HG03469 (cell line): ENCODE data around the gene ZKSCAN1.

ENCODE experiments used
- ATAC-seq: cut with Tn5 transposase; IDR thresholded peaks from one replicate; pipeline ENCODE4 v1.9.1; 2021; ENCODE audit warnings: mild to moderate bottlenecking, moderate library complexity, moderate number of reproducible peaks; ENCODE audit not compliant: unreplicated experiment

ZKSCAN1 gene

DNA sequence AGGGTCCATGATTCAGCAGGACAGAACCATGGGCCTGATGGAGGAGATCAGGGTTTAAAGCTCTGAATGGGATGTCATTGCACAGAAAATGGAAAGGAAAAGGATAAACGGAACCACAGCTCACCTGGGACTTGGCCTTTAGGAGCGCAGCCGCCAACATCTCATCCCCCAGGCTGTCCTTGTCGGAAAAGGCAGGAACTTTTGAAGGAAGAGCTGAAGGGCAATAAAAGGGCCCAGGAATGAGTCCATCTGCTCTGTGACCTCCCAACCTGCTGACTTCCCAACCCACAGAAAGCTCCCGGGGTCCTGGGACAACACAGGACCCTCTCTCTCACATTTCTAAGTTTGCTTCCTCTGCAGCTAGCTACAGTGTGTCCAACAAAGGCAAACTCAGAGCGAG lies 60.0 kb downstream of the ZKSCAN1 start:
- no peak for ATAC-seq

- ATAC-seq = no peak
Measured at GRCh38 chr7:100077205-100077604, 61.8 kb downstream of the ZKSCAN1 start.

- ATAC-seq = no peak
Measured at GRCh38 chr7:100079024-100079560, 63.7 kb downstream of the ZKSCAN1 start.

DNA sequence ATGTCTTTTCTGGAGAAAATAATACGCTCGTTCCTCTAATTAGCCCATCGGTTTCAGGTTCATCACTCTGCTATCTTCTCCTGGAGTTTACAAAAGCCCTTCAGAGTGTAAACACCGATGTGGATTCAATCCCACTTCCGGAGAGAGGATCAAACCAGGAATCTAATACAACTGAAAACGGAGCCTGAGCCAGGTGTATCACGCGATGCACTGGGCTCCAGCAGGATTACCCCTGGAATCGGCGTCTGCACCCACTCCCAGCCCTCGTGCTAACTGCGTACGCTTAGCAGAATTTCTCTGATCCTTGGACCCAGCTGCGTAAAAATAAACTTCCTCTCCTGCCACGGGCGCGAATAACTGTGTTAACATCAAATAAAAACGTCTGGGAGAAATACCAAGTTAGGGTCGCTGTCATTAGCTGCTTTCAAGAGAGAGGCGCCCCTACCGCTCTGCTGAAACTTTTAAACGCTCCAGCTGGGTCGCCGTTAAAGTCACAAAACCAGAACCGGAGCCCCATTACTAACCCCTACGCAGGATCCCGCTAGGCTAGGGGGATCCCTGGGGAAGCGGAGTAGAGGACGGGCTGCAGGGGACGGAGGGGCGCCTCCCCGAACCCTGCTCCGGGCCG lies 65.6 kb downstream of the ZKSCAN1 start:
- ATAC-seq = peak; percentile 6

GRCh38 chr7:100081535-100082102 lies 66.2 kb downstream of the ZKSCAN1 start, which contains the start of gene ZNF3:
ZNF3 (minus strand) TSS chr7:100081723; CDS start chr7:100077357, 4,366 bp downstream.
- ATAC-seq = peak; percentile 60

DNA sequence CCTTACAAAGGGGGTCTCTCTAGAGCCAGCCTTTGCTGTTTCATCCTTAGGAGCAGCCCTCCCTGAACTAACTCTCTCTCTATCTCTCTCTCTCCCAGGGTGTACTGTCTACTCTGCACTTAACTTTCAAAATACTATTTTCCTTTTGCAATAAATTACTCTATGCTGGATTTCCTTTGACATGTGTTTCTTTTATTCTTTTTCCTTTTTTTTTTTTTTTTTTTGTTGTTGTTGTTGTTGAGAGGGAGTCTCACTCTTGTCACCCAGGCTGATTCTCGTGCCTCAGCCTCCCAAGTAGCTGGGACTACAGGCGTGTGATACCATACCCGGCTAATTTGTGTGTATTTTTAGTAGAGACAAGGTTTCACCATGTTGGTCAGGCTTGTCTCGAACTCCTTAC lies 67.6 kb downstream of the ZKSCAN1 start:
- ATAC-seq = no peak

DNA sequence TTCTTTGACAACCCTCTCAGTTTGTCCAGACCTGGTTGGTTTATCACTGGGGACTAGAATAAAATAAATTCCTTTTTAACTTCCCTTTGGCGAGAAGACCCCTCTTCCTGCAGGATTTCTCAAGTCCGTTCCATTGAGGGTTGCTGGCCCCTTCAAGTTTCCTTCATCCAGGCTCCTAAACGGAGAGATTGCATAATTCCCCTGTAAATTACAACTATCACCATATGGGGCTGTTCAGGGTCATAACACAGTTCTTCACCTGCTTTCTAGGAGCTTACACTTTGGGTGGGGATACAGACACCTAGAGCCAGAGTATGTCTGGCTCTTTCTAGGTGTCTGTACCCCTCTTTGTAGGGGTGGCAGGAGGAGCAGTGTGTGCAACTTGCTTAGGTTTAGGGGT lies 70.1 kb downstream of the ZKSCAN1 start:
- ATAC-seq = no peak

GRCh38 chr7:100087055-100087750 lies 71.8 kb downstream of the ZKSCAN1 start:
- ATAC-seq = no peak

DNA sequence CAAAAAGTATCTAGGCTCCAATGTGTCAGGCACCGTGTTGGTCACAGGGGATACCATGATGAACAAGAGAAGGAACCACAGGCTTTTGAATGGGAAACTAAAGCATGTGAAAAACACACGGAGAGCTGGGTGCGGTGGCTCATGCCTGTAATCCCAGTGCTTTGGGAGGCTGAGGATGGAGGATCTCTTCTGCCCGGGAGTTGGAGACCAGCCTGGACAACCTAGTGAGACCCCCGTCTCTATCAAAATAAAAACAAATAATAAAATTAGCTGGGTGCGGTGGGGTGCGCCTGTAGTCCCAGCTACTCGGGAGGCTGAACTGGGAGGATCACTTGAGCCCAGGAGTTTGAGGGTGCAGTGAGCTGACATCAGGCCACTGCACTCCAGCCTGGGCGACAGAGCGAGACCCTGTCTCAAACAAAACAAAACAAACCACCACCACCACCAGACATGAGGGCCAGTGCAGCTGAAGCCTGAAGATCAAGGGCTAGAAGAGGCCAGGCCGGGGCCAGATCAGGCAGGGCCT lies 72.8 kb downstream of the ZKSCAN1 start:
- ATAC-seq = no peak

DNA sequence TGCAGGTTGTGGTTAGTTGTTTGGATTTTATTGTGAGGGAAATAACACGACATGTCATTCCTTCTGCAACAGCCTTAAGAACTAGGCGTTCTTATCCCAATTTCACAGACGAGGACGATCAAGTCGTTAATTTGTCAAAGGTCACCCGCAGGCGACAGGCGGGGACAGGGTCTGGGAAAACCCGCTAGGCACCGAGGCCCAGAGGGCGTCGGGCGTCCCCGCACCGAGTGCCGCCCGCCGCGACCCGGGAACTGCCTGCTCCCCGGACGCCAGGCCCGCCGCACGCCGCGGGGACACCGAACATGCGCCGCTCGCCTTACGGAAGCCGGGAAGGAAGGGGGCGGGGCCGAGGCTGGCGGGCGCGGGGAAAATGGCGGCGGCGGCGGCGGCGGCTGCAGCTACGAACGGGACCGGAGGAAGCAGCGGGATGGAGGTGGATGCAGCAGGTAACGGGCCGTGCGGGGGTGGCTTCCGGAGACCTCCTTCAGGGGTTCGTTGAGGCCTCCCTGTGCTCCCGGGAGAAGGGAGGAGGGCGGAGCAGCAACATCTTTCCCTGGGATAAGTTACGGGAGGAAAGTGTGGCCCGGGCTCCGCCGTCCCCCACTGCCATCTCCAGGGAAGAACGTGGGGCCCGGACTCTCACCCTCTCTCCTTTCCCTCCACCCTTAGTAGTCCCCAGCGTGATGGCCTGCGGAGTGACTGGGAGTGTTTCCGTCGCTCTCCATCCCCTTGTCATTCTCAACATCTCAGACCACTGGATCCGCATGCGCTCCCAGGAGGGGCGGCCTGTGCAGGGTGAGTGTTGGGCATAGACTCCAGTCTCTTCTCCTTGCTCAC lies 73.4 kb downstream of the ZKSCAN1 start, which contains the start of gene COPS6:
Gene COPS6, plus strand, starts transcription at position 349 of the 837 bp plus-strand sequence. Its CDS starts 22 bp downstream, at position 371.
- ATAC-seq = no peak

DNA sequence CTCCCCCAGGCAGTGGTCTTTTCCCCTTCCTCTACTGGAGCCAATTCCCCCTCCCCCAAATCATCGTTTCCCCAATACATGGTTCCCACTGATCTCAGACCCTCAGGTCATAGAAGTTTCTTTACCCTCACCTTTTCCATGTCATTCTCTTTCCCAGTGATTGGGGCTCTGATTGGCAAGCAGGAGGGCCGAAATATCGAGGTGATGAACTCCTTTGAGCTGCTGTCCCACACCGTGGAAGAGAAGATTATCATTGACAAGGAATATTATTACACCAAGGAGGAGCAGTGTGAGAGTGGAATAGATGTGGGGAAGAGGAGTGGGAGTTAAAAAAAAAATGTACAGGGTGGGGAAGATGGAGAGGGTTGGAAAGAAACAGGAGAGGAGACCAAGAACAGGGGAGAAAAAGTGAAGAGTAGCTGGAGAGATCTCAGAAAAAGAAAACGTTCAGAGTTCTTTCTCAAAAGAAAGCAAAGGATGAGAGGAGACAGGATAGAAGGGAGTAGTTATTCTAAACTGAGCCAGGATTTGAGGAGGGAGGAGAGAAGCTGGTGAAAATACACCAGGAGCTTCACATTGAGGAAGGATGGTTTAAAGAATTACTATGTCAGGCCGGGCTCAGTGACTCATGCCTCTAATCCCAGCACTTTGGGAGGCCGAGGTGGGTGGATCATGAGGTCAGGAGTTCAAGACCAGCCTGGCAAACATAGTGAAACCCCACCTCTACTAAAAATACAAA lies 74.2 kb downstream of the ZKSCAN1 start:
- no peak for ATAC-seq

- no peak for ATAC-seq
Measured at GRCh38 chr7:100090527-100091410, 75.4 kb downstream of the ZKSCAN1 start.
